NCI-H446 (cell line): ENCODE data around the gene FBXO24.
"Not testable (repeated sequence)": the region's sequence is repeated elsewhere in the genome, so short reads cannot be mapped to it uniquely, and the experiment has no call there.

Experiments used
- DNase-seq, 2 experiments: peaks; one replicate each; lab custom pipeline; 2025; lab: John Stamatoyannopoulos, UW

FBXO24 gene

DNA sequence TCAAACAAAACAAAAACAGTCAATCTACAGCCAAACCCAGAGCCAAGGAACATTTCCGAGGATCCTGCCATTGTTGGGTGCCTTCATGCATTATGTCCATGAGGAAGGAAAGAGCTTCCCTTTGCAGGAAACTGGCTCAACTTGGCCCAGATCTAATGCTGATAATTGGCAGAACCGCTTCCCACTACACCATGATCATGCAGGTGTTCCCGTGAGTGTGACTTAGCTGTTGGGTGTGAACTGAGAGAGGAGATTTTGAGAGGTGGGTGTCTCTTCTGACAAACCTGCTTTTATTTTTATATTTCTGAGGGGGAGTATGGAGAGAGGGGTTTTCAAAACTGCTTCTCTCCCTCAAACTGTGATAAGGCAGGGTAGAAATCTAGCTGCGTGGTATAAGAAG, 27.0 kb upstream of the FBXO24 start:
- DNase-seq = no peak

DNA sequence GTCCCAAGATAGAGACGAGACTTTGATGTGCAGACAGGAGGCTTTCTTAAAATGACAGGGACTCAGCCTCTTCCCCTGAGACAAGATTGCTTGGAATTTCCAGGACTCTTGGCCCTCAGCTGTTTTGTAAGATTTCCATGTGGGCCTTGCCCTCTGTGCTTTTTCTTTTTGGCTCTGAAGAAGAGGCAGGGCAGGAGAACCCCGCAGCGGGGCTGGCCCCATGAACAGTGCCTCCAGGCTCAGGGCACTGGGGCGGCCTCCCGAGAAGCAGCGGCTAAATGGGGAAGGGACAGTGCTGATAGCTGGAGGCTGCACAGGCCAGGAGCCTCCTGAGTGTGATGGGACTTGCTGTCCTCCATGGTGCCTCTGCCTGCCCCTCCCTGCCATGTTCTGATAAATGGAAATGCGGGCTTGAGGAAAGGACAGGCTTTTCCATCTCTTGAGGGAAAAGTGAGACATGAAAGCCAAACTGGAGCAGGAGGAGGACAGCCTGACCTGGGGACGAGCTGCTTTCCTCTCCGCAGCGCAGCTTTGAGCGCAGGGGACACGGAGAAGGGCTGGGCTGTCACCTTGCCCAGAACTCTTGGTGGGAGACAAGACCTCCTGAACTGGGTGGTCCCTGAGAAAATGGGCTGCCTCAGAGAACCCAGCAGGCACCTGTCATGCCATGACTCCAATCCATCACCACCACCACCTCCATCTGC, 24.5 kb upstream of the FBXO24 start:
- DNase-seq = no peak

DNA sequence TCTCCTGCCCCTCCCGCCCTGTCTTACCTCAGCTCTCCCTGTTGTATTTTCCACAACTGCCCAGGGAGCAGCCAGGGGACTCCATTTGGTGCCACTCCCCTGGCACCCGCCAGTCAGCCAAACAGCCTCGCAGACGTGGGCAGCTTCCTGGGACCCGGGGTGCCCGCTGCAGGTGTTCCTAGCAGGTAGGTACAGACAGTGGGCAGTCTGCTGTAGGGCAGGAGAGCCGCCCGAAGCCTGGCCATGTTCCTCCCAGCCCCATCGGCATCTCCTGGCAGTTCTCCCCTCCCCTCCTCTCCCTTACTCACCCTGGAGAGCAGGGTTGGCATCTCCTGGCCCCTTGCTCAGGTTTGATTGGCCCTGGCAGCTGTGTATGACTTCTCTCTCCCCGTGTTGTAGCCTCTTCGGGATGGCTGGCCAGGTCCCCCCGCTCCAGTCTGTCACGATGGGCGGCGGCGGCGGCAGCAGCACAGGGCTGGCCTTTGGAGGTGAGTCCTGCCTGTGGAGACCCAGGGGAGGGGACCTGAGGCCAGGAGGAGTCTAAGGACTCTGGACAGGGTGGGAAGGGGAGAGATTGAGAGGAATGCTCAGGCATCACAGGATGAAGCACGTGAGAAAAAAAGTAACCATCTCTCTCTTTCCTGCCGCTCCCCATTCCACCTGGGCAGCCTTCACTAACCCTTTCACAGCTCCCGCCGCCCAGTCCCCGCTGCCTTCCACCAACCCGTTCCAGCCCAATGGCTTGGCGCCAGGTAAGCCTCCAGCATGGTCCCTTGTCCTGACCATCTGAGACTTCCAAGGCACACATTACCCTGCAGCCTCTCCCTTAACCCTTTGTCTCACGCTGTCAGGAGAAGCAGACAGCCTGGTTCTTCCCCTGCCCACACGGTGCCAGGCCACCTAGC, 23.7 kb upstream of the FBXO24 start:
- no peak for DNase-seq

DNA sequence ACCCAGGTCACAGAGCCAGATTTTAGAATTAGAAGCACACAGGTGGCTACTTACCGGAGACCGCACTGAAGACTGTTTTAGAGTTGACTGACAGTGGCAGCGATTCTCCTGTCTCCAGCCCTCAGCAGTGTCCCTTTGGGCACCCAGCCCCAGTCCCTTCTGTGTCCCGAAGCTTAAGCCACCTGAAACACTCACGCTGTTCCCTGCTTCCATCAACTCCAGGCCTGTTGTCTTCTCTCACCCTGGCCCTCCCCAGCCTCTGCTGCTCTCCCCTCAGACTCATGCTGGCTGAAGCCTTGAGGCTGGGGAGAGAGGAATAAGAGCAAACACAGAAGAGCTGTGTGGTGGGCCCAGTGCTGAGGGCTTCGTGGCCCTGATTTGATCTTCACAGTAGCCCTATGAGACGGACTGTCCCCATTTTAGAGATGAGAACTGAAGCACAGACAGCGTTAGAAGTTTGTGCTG, 23.0 kb upstream of the FBXO24 start:
- DNase-seq = no peak

DNA sequence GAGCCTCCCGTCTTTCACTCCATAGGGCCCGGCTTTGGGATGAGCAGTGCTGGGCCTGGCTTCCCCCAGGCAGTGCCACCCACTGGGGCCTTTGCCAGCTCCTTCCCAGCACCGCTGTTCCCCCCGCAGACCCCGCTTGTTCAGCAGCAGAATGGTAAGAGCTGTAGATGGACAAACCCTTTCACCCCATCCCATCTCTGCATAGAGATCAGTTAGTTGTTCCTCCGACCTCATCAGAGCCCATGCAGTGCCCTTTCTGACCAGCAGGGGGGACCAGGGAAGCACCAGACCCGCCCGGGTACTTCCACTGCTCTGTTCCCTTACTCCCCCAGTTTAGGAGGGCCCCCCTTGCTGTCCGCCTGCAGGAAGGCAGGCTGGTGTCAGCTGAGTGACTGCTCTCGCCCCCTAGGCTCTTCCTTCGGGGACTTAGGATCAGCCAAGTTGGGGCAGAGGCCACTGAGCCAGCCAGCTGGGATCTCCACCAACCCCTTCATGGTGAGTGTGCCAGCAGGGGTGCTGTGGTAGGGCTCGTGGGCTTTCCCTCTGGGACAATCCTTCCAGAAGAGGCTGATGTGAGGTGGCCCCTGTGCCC, 22.2 kb upstream of the FBXO24 start:
- DNase-seq = peak; percentile 4 to 31

DNA sequence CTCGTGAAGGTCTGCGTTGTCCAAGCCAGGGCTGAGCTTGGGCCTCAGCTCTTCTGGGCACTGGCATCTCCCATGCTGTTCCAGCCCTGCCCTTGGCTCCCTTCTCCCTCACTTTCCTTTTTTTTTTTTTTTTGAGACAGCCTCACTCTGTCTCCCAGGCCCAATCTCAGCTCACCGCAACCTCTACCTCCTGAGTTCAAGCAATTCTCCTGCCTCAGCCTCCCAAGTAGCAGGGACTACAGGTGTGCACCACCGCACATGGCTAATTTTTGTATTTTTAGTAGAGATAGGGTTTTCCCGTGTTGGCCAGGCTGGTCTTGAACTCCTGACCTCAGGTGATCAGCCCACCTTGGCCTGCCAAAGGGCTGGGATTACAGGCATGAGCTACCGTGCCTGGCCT, 21.7 kb upstream of the FBXO24 start:
- DNase-seq = not testable (repeated sequence)

DNA sequence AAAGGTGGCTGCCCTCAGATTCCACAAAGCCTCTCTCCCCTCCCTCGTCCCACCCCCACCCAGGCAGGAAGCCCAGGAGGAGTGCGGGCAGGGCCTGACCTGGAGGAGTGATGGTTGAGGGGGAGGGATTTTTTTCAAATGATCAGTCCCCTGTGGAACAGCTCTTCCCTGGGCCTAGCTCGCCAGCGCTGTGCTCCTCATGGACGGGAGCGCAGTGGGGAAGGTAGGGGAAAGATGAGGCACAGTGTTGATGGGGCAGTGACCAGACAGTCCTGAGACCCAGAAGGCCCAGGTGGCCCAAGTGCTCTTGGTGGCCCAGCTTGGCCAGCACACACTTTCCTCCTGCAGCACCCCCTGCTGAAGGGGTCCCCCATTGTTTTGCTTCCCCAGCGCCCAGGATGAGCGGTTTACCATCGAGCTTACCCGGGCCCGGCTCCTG, 21.0 kb upstream of the FBXO24 start:
- no peak for DNase-seq

DNA sequence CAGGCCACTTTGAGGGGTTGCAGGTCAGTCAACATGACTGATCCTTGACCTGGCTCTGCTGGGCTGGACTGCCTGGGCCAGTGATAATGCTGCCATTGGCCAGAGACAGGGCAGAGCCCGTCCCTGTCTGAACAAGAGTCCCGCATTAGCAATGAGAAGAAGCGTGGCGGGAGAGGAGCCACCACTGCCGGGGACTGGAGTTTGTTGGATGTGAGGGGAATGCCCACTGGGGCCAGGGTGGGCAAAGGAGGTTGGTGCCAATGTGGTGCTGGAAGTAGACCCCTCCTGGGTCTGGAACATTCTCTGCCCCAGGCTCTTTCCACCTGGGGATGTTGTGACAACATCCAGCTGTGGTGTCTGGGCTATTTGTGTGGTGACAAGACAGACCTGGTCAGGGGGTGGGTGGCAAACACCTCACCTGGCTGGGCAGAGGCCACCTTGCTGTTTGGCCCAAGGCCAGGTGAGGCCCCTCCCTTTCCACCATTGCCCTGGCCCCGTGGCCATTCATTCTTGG, 20.1 kb upstream of the FBXO24 start:
- no peak for DNase-seq

DNA sequence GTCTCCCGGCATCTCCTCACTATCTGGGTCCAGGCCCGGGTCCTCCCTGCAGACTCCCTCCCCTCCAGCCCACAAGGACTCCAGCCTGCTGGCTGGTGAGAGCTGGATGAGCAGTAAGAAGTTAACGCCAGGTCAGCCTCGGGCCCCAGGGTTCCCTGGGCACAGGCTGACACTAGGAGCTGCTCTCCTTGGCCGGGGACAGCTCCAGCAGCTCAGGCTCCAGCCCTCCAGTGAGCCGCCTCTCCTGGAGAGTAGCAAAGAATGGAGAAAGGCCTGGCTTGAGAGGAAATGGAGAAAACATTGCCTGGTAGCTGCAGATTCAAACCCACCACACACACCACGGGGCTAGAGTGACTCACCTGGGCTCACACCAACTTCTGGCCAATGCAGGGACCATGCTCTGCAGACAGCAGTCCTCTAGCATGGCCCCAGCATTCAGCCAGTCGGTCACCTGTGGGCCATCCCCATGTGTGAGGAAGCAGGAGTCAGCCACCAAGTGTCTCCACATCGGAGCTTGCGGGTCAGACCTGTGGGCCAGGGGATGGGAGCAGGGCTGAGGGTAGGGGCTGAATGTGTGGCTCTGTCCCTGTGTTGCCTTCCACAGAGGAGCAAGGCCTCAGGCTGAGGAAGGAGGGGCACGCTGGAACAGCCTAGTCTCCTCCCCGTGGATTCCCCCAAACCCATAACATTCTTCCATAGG, 18.9 kb upstream of the FBXO24 start:
- DNase-seq = no peak

DNA sequence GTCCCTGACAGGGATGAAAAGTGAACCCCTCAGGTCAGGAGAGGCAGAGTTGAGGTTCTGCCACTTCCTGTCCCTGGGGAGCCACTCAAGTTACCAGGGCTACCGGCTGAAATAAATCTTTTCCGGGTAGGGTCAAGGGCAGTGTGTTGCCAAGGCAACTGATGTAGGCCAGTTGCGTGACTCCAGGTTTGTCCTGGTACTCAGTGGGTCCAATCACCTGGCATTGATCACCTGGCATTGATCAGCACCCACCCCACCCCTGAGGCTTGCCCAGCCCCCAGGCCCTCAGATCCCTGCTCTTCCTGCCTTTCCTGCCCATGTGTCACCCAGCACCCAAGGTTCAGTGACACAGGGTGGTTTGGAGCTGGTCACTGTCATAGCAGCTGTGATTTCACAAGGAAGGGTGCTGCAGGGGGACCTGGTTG, 18.4 kb upstream of the FBXO24 start:
- DNase-seq = no peak

DNA sequence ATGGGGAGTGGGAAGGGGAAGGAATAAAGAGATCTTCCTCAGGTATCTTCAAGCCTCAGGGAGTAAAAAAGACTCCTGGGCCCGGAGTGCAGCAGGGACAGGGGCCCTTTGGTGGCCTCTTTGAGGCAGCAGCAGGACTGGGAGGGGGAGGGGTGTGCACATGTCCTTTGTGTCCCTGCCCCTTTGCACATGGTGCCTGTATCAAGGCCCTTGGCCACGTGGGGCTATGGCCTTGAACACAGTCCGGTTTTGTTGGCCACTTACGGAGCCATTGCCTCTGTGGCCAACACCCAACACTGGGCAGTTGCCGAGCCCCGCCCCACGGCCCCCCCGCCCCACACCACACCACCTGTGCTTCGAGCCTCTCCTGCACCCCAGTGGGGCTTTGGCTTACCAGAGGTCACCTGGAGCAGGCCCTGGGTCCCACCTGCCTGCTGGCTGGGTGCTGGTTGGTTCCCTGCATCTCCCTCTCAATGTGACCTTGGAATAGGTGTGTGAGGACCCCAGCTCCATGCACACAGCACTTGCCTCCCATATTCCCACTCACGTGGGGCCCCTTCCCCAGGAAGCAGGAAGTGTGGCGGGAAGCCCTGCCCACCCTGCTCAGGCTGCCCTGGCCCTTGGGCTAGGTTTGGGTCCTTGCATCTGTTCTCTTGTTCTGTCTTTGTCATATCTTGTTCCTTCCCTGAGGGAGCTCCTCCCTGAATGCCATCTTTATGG, 17.8 kb upstream of the FBXO24 start:
- no peak for DNase-seq

DNA sequence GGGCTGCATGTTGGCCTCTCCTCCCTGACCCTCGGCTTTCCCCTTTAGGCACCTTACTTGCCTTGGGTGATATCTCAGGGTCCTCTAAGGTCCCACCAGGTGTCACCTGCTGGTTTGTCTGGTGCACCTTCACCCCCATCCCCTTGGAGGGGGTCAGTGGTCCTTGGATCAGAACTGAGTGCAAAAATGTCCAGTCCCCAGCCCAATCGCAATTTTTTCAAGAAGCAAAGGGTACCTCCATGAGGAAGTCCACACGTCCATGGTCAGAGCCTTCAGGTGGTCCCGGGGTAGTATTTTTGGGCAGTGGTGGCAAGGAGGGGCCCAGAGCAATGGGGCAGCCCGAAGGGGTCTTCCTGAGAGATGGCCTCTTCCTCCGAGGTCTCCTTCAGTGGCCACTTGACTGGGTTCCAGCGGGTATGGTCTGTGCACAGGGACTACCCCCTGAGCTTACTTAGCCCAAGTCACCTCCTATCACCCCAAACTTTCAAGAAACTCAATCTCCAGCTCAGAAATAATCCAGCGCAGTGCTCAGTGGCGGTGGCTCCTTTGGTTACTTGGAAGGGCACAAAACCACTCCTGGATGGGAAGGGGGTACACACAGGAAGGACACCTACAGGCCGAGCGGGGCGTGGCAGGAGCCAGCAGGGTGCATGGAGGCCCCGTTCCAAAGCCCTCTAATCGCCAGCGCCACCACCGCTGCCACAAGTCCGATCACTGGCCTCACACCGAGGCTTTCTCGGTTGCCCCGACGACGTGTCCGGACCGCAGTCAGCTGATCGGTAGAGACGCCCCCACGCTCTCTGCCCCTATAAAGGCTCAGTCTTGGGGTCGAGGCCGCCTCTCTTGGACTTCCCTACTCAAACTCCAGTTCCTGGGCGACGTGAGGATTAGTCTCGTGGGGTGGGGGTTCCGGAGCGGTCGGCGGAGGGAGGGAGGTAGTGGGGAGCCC, 17.0 kb upstream of the FBXO24 start:
- DNase-seq = no peak

DNA sequence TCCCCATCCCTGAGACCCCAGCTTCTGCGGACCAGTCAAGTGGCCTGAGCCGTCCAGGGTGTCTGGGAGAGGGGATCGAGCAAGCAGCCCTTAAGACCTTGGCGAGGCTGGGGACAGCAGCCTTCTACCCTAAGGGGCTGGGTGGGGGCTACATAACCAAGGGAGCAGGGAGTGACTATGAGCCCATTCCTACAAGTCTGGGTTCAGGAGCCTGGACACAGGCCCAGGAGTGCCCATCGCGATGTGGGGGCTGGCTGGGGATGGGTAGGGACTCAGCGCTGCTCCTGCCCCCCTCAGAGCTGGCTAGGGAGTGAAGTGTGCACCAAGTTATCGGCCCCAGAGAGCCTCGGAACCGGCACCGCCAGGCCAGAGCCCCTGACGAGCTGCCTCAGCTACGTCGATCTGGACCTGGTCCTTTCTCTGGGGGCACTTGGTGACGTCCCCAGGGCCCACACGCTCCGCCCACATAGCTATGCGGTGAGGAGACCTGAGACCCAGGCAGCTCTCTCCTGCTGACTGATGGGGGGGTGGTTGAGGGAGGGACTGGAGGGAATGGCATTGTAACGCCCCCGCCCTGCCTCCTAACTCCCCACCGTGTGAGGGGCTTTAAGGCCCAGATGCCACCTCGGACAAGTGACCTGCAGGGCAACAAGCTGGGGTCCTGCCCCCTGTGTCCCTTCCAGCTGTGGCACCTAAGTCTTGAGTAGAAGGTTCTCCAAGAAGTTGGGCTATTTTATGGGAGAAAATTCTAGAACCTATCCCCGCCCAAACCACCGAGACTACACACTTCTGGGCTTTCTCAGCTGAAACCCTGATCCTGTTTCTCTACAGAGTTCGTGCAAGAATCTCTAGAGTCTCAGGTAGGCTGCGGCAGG, 14.9 kb upstream of the FBXO24 start:
- DNase-seq = no peak

DNA sequence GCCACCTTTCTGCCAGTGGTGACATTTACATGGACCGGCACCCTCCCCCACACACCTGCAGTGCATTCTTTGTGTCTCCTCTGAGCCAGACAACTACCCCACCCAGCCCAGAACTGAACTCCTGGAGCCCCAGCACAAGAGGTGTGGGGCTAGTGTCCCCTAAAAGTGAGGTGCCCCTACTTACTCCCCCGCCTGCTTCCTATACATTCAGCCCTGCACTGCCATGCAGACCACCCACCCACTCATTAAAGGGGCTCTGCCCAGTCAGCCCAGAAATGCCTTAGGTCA, 14.4 kb upstream of the FBXO24 start:
- no peak for DNase-seq

DNA sequence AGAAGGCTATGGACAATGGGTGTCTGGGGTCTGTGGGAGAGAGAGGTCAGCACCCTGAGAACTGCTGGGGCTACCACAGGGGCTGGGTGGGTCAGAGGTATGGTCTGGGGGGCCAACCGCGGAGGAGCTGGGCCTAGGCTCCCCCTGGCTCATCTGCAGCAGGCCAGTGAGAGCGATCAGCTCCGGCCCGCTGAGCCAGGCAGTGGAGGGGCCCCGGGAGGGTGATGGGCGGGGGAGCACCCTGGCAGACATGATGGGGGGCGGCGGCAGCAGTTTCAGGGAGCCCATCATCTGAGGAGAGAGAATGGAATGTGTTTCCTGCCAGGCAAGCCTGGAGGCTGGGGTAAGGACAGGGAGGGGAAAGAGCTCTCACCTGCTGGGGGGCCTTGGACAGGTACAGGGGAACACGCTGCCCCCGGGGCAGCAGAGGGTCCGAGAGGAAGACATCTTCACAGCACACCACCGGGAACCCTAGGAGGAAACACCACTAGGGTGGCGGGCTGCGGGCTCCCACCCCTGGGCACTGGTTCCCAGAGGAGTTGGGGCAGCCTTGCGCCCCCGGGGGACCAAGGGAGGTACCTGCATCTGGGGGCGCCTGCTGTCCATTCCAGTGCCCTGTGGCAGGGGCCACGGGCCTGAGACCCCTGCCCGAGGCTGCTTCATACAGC, 13.7 kb upstream of the FBXO24 start:
- no peak for DNase-seq

DNA sequence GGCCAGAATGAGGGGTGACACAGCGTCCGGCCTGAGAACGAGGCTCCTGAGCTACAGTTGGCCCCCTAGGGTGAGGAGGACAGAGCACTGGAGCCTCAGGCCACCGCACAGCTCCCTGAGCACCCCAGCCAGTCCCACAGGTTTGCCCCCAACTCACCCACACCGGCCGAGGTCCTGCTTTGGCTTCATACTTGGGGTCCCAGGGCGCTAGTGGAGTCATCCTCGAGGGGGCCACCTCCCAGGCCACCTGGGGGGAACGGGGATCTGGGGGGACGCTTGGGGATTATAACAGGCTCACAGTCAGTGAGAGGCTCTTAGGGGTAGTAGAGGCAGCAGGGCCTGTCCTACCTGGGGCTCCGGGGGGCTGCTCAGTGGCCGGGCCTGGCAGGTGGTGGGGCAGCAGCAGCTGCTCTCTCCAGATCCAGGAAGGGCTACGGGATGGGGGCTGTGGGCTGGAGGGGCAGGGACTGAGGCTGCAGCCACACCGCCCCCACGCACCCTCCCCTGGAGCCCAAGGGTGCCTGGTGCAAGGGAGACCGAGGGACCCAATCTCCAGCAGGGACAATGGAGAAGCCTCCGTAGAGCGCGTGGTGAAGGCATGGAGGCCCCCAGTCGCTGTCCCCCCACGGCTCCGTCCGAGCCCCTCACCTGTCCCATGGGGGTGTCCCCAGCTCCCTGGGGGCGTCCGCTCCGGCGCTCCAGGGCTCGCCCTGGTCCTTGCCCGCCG, 13.0 kb upstream of the FBXO24 start:
- DNase-seq = no peak

DNA sequence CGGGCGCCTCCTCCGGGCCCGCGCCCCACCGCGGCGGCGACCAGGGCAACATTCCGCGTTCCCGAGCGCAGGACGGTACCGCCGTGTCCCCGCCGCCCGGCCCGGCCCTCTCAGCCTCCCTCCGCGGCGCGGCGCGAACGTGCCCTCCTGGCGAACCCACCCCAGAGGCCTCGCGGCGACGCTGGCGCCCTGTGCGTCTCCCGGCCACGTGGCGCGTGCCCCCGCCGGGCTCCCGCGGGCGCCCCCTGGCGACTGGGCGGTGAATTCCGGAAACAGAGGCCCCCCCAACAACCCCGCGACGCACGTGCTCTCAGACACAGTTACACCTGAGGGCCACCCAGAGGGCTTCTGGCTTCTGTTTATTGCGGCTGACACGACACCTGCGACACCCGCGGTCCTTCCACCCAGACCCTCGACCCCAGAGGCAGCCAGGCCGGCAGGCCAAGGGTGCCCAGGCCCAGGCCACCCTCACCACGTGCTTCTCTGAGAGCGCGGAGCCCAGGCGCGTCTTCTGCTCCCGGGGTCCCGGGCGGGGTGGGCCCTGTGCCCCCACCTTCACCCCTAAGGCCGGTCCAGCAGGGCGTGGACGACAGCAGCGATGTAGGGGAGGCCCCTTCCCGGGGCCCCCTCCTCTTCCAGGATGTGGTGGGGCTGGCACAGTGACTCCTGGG, 12.3 kb upstream of the FBXO24 start, which contains the start of gene SAP25:
Gene SAP25 (minus strand): TSS at position 210 of the 671 bp plus-strand sequence. CDS start 158 bp downstream, at position 52.
- no peak for DNase-seq
